ENCODE data around the gene ELP1.
"Not testable (repeated sequence)": the region's sequence is repeated elsewhere in the genome, so short reads cannot be mapped to it uniquely, and the experiment has no call there.

ELP1 gene

DNA sequence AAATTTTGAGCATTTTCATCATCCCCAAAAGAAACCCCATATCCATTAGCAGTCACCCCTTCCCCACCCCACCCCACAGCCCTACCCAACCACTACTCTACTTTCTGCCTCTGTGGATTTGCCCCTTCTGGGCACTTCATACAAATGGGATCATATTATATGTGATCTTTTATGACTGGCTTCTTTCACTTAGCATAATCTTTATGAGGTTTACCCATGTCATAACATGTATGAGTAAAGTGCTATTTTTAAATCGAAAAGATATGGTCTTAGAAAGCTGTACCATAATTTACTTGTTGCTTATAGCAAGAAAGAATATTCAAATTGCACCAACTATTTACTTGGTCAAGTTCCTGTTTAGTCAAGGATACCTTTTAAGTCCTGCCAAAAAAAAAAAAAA lies 12.7 kb downstream of the ELP1 start:
- TF ChIP-seq, protein P1, sequence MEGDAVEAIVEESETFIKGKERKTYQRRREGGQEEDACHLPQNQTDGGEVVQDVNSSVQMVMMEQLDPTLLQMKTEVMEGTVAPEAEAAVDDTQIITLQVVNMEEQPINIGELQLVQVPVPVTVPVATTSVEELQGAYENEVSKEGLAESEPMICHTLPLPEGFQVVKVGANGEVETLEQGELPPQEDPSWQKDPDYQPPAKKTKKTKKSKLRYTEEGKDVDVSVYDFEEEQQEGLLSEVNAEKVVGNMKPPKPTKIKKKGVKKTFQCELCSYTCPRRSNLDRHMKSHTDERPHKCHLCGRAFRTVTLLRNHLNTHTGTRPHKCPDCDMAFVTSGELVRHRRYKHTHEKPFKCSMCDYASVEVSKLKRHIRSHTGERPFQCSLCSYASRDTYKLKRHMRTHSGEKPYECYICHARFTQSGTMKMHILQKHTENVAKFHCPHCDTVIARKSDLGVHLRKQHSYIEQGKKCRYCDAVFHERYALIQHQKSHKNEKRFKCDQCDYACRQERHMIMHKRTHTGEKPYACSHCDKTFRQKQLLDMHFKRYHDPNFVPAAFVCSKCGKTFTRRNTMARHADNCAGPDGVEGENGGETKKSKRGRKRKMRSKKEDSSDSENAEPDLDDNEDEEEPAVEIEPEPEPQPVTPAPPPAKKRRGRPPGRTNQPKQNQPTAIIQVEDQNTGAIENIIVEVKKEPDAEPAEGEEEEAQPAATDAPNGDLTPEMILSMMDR (conservative IDR thresholded peaks at IDR 0.05), result no peak
- H3K27ac ChIP-seq, result no peak overlapping the region

DNA sequence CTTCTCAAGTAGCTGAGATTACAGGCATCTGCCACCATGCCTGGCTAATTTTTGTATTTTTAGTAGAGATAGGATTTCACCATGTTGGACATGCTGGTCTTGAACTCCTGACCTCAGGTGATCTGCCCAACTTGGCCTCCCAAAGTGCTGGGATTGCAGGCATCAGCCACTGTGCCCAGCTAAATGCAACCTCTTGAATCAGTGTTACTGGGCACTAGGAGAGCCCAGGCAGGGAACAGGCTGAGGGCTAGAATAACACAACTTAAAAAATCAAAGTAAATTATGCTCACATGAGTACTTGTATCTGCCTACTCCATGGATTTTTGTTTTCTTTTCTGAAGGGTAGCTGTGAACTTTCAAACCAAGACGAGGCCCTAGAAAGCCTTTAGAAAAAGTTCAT lies 13.5 kb downstream of the ELP1 start:
- not testable (repeated sequence) for H3K27ac ChIP-seq

DNA sequence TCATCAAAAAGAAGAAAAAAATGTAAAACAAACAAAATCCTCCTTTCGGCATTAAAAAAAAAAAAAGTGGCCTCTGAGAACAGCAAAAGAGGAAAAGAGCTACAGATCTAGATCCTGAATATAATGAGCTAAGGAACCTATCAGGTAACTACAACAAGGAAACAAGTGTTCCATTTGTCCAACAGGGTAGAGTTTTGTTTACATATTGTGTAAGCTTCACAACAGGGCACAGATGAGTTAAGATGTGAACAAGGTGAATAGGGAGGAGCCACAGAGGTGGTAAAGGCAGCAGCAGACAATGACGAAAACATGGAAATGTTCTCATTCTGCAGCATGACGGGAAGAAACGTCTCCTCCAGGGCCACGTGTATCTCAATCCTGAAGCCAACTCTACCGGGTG lies 14.4 kb downstream of the ELP1 start:
- H3K27ac ChIP-seq, result no peak overlapping the region
- TF ChIP-seq, protein P1 (conservative IDR thresholded peaks at IDR 0.05), result no peak

DNA sequence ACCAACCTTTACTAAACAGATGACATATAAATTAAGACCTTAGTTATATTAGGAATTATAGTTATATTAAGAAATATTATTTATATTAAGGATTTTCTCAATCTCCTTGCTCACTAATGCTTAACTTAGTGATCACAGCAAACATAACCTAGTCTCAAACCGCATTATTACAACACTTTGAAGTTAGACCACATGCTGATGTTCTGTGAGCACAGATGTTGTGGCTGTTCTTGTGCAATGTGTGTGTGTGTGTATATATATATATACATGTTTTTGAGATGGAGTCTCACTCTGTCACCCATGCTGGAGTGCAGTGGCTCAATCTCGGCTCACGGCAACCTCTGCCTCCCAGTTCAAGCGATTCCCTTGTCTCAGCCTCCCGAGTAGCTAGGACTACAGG lies 20.5 kb downstream of the ELP1 start:
- TF ChIP-seq, protein P1 (conservative IDR thresholded peaks at IDR 0.05), result no peak
- H3K27ac ChIP-seq, result no peak overlapping the region

DNA sequence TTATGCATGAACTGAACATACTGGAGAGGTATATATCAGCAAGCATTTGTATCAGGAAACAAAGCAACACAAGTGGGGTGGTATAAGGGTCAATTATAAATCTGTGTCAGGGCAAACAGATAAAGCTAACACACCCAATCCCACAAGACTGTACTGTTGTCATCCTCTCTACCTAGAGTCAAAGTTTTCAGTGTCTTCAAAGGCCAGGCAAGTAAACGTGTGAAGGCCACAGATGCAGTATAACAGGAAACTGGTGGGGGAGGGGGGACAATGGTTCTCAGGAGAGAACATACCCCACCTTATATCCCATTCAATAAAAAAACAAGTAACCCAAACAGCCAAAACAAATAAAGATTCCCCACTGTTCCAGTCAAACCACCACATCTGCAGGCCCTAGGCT lies 22.1 kb downstream of the ELP1 start:
- TF ChIP-seq, protein P1 (conservative IDR thresholded peaks at IDR 0.05), result no peak

DNA sequence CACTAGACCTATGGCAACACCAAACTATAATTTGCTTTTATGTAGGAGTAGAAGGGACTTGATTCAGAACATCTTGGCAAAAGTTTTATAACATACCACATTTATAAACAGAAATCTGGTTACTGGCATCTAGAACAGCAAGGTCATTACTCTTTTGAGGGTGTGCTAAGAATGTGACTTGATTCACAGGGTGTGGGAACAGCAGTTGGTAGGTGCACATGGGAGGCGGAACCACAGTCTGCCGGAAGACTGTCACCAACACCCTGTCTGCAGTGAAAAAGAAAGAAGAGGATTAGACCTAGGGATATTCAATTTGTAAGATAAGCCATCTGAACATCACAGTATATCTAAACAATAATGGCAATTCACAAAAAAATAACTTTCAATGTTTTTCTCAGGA lies 23.0 kb downstream of the ELP1 start:
- TF ChIP-seq, protein P1 (conservative IDR thresholded peaks at IDR 0.05), result no peak
- H3K27ac ChIP-seq, result no peak overlapping the region

More for the DNA sequence above, 22.1 kb downstream of the ELP1 start:
- no peak overlapping the region for H3K27ac ChIP-seq

DNA sequence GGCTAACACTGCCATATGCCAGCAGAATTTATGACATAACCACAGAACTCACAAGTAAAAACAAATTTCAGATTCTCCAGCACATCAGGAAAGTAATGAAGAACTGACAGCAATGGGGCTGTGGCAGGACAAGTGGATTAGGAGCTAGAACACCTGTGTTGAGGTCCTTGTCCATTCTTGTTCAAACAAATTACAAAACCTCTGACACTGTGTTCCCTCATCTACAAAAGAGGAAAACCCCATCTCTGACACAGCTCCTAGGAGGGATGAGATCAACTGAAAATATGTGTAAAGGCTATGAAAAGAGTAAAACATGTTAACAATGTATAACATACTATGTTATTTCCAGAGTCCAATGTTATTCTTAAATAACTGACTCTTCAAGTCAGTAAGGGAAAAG lies 23.5 kb downstream of the ELP1 start:
- TF ChIP-seq, protein P1 (conservative IDR thresholded peaks at IDR 0.05), result no peak
- H3K27ac ChIP-seq, result no peak overlapping the region

DNA sequence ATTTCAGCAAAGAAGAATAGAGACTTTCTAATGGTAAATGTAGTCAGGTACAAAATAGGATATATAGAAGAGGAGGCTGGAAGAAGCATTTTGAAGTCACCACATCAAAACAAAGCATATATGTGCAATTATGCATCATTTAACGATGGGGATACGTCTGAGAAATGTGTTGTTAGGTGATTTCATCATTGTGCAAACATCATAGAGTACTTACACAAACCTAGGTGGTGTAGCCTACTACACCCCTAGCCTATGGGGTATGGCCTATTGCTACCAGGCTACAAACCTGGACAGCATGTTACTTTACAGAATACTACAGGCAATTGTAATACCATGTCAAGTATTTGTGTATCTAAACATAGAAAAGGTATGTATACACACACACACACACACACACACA lies 28.4 kb downstream of the ELP1 start:
- TF ChIP-seq, protein P1 (conservative IDR thresholded peaks at IDR 0.05), result no peak
- no peak overlapping the region for H3K27ac ChIP-seq
